Activated T-helper 1 cell treated with Interleukin-2 at 50 U/mL for 16 hours (primary cell): Measurements from ENCODE around the gene PPP1R15B.

Source experiments
- DNase-seq: peaks from one replicate; pipeline ENCODE4 v3.0.0-alpha.2; 2020; ENCODE audit warnings: low read depth

PPP1R15B gene

DNA sequence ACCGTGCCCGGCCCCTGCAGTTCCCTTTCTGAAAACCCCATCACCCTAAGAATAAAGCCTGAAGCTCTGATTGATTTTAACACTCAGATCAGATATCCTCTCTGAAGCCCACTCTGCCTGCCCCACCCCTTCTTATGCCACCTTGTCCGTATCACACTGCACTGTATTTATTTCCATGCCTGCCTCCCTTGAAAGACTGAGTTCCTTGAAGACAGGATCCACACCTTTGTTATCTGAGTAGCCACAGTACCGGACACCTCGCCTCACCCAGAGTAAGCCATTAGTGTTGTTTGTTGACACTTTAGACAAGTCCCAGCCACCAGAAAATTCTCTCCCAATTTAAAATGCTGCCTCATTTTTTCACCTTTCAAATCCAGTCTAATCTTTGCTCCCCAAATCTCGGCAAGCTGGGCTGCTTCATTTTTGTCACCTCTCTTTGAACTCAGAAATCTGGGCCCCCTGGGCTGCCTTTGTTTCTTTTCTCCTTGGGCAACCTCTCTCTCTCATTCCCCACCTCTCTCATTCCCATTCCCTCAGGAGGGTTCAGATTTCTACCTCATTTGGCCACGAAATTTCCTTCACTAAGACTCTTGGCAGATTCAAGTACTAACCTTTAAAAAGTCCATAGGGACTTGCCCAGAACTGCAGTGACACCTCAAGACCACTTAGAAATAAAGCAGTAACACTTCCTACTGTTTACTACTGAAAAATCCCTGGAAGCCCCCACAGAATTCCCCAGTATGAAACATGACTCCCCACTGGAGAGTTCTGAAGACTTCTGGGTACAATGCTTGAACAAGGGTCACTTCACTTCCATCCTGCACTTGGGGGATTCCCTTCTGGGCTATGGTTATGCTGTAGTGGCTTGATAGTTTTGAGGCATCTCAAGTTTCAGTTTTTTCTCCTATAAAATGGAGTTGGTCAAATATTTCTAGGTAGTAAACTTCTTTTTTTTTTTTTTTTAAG lies 8.7 kb upstream of the PPP1R15B start:
- no peak for DNase-seq

DNA sequence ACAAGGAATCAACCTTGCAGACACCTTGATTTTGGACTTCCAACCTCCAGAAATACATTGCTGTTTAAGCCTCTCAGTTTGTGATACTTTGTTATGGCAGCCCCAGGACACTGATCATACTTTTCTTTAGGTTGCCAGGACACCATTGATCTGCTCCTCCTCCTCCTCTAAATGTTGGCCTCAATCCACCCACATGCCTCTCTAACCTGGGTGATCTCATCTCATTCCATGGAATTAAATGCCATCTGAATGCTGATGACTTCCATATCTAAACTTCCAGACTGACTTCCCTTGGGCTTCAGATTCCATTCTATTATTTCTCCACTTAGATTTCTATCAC lies 7.4 kb upstream of the PPP1R15B start:
- no peak for DNase-seq

DNA sequence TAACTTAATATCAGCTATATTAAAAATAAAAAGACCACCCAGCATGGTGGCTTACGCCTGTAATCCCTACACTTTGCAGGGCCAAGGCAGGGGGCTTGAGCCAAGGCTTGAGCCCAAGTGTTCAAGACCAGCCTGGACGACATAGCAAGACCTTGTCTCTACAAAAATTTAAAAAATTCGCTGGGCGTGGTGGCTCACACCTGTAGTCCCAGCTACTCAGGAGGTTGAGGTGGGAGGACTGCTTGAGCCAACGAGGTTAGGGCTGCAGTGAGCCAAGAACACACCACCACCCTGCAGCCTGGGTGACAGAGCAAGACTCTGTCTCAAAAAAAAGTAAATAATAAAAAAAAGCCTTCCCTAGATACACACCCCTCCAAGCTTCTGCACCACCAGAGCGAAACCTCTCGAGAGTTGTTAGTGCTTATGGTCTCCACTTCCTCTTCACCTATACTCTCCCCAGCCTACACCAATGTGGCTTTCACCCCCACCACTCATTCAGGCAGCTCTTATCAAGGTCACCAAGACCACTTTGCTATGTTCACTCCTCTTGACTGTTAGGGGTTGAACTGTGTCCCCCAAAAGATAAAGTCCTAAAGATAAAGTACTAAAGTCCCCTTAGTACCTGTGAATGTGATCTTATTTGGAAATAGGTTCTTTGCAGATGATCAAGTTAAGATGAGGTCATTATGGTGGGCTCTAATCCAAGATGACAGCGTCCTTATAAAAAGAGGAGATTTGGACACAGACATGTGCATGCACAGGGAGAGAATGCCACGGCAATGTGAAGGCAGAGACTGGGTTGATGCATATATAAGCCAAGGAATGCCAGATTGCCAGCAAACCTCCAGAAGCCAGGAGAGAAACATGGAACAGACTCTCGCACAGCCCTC lies 6.8 kb upstream of the PPP1R15B start:
- DNase-seq, result no peak

DNA sequence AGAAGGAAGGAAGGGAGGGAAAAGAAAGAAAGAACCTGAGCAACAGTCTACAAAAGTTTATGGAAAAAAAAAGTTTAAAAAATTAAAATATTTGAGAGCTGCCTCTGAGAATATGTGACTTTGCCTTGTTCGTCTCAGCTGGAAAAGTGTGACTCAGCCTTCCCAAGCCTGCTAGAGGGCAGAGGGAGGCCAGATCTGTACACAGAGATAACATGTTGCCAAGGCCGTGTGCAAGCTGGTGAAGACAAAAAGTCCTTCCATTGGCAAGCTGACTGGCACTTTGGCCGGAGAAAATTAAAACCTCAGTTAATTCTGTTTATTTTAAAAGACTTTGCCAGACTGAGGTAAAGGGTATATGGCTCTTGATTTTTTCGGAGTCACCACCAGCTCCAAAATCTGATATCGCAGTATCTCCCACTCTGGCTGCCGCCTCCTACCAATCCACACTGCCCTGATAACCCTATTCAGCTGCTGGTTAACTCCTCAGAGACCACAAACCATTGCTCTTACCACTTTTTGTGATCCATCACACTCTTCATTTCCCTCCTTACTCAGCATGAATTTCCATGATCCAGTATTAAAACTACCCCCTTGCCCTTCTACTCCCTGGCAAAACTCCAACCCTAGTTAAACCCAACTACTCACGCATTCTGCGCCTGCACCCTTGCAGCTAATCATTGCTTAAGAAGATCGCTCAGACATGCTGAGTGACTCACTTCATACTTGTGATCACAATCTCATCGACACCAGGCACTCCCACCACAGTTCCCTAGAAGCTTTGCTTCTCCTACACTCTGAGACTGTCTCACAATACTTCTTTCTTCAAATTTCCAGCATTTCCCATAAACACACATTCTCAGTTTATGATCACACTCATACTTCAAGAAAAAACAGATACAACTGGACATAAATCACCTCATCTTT lies 5.7 kb upstream of the PPP1R15B start:
- DNase-seq, result no peak

DNA sequence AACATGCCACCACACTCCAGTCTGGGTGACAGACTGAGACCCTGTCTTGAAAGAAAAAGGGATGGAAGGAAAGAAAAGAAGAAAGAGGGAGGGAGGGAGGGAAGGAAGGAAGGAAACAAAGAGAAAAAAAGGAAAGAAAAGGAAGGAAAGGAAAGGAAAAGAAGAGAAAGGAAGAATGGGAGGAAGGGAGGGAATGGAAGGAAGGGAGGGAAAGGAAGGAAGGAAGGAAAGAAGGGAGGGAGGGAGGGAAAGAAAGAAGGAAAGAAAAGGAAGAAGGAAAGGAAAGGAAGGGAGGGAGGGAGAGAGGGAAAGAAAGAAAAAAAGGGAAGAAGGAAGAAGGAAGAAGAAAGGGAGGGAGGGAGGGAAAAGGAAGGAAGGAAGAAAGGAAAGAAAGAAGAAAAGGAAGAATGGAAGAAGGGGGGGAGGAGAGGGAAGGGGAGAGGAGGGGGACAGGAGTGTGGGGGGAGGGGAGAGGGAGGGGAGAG lies 5.0 kb upstream of the PPP1R15B start:
- no peak for DNase-seq

DNA sequence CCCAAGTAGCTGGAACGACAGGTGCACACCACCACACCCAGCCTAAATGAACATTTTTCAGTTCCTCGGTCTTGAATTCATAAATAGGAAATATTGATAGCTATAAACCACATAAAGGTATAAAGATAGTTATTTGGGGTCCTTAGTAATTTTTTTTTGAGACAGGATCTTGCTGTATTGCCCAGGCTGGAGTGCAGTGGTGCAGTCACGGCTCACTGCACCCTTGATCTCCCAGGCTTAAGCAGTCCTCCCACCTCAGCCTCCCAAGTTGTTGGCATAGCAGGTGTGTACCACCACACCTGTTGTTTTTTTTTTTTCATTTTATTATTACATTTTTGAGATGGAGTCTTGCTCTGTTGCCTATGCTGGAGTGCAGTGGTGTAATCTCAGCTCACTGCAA lies 3.7 kb upstream of the PPP1R15B start:
- DNase-seq, result no peak

DNA sequence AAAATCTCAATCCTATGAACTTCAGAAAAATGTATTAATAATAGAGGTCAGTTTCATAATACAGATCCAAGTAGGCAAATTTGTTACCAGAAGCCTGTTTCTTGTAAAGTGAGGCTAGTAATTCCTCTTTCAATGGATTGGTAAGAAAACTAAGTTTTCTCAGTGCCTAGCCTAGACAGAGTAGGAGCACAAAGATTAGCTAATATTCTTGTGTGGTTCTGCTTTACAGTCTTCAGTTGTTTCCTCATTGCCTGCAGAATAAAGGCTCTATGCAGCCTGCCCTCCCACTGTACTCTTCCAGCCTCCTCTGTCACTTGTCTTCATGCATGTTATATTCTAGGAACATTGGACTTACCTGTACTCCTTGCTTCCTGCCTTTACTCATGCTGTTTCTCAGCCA lies 2.4 kb upstream of the PPP1R15B start:
- no peak for DNase-seq

DNA sequence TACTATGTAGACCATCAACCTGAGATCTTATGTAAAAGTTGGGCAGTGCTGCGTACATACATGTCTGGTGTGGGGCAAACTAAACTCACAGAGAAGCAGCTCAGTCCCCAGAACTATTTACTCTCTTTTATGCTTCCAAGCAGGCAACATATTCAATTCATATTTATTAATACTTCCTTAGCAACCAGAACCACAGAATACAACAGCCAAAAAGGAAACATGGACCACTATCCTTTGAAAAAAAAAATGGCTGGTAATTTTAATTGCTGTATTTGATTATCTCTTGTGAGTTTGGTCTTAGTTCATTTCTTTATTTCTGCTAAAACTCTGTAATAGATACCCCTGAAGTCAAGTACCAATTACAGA lies 1.5 kb upstream of the PPP1R15B start:
- no peak for DNase-seq

DNA sequence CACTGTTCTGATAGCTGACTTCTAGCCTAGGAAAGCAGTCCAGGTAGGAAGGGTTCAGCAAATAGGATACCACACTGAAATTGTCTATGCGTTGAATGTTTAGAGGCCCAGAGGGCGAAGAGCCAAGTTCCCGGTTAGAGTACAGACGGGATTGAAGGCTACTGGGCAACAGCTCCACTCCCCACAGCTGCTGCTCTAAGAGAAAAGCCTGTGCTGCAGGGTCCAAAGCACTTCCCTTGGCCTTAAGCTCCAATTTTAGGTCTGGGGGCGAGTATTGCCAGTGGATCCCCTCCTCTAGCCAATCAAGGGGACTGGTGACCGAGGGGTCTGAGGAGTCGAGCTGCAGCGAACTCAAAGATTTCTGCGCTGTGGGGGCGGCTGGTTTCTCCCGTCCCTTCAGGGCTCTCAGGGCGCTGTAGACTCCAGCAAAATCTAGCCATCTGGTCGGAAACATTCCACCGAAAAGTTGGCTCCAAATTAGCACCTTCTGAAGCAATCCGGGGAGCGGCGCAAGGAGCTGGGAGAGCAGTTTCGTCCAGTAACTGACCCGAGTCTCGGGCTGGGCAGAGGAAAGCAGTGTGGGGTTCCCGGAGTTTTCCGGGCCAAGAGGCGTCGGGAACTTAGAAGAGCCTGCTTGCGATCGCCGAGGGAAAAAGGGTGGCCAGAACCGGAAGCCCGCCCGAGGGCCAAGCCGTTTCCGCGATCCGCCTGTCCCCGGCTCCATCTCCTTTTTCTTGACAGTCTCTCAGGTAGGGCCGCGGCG lies 748 bp downstream of the PPP1R15B start:
- no peak for DNase-seq

DNA sequence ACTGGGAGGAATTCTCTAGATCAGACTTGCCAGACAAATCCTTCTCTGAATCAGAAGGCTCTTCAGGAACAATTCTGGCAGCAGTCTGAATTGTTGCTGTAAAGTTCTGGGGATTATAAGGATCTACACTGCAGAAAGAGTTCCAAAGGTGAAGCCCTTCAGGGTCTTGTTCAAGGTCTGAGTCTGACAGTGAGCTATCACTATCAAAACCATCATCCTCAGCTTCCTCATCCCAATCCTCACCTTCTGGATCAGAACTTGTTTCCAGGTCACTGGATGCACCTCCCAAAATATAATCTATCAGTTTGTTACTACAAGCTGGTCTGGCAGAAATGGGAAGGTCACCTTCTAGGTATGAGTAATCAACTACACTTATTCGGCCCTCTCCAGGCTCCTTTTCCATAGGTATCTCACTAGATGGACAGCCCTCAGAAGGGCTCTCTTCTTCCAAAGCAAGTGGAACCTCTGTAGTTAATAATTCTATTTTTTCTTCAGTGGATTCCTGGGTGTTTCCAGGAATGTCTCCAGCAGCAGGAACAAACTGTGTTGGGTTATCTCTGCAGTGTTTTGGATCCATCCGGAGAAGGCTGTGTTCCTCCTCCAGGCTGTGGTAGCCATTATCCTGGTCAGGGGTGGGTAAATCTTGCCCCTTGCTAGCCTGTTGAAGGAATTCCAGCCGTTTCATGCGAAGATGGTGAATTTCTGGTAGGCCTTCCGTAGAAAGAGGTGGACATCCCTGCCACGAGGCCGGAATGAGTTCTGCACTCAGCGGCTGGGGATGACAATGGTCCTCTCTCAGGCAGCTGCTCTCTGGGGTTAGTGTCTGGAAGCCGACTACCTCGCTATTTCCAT lies 1.6 kb downstream of the PPP1R15B start:
- DNase-seq, result no peak

DNA sequence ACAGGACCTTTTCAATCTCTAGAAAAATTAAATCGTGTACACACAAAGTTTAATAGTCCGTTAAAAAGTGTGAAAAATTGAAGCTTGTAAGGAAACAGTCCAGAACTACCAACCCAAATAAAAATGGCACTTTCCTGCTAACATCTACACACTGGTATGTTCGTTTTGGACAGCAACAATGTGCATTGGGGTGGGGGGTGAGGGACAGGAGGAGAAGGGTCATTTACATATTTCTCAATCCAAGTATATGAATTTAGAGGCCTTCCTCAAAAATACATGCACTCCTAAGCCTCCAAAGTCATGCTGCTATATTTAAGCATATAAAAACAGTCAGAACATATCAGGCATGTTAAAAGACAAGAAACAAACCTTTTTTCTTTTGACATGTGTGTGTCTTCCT lies 2.5 kb downstream of the PPP1R15B start:
- DNase-seq, result no peak

DNA sequence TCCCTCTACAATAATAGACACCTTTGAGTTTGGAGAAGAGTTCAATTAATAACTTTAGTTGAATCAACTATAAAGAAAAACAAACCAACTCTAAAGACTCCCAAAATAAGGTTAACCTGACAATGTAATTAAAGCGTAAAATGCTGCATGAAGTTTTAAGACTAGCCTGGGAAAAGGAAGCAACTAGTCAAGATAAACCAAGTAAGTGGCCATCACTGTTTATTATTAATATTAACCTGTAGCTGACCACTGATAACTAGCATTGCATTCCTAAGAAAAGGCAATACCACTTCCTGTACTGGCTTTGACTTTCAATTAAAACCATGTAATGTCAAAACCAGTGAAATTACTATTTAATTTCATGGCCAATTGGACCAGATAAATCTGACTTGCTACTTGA lies 3.0 kb downstream of the PPP1R15B start:
- no peak for DNase-seq

DNA sequence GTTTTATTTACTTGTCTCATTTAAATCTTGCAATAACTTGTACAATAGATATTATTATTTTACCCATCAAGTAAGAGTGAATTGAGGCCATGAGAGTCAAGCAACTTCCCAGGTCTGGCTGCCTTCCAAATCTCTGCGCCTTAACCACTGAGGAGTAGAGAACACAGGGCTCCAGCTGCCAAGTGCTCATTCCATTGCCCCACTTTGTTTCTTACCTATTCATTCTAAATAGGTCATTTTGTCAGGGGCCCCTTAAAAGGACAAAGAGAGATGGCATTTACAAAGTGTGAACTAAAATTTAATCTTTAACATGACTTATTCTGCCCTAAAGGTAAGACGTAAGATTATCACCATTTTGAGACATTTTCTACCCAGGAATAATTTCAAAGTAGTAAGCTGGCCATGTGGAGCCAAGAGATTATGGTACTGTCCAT lies 3.5 kb downstream of the PPP1R15B start:
- no peak for DNase-seq

DNA sequence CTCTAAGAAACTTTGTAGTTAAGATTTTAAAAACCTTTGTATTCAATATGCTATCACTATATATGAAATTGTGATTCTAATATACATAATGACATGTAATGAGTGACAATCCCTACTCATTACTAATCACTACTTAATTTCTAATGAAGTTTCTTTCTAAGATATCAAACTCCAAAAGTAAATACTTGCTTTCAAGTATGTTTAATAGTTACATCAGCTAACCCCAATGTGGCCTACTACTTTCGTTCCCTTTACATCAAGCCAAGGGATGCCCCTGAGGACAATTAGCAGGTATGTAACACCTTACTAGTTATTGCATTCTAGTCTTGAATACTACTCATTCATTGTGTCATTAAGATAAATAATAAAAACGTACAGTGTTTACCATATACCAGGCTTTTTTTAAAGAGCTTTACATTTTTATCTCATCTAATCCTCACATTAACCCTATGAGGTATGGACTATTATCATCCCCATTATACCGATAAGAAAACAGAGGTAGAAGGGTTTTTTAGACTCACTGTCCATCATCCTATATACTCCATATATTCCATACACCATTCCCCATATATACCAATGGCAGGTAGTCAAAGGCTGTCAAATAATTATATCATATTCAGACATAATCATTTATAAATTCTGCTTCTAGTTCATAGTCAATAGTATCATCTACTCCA lies 4.2 kb downstream of the PPP1R15B start:
- DNase-seq, result no peak

DNA sequence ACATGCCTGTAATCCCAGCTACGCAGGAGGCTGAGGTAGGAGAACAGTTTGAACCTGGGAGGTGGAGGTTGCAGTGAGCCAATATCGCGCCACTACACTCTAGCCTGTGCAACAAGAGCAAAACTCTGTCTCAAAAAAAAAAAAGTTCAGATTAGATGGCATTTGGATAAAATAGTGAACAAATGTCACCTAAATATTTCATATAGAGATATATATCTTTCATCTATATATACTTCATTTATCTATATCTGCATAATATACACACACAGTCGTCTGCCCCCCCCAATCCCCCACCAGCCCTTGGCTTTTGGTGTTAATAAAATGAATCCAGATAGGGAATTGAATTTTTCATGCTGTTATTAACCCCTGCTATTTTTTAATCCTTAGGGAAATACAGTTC lies 5.0 kb downstream of the PPP1R15B start:
- no peak for DNase-seq

DNA sequence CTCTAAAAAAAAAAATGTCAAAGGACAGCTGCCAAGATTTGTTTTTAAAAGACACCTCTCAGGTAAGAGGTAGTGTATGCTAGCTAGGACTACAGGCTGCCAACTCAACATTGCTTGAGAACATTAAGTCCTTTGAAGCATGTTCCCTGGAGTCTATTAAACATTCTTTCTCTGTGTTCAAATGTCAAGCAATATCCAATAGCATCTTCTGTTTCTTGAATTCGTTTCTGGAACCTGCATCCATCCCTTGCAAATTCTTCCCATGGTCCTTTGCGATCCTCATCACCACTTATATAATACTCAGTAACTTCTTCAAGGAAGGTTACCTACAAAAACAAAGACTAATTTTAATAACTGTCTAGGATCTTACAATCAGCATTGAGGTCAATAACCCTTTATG lies 5.6 kb downstream of the PPP1R15B start:
- DNase-seq, result no peak

DNA sequence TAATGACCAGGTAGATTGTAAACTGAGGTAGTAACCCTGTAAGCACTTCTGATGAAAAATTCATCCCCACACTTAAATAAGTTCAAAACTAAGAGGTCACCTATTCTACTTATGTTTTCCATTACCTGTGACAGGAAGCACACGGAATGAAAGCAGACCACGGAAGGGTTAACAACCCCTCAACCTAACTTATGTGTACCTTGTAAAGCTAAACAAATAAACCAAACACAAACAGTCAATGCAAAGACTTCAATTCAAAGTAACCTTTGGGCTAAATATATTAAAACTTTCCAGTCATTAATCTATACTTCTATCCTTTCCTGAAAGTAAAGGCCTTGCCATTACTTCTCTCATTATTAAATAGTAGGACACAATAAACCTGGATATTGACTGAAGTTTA lies 7.0 kb downstream of the PPP1R15B start:
- DNase-seq, result no peak

DNA sequence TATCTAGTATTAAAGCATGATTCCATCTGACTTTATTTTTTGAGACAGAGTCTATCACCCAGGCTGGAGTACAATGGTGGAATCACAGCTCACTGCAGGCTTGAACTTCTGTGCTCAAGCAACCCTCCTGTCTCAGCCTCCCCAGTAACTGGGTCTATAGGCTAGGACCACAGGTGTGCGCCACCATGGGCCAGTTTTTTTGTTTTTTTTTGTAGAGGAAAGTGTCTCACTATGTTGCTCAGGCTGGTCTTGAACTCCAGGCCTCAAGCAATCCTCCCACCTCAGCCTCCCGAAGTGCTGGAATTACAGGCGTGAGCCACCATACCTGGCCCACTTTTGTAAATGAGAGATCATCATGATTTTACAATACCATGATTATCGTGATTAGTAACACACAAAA lies 9.2 kb downstream of the PPP1R15B start:
- no peak for DNase-seq

DNA sequence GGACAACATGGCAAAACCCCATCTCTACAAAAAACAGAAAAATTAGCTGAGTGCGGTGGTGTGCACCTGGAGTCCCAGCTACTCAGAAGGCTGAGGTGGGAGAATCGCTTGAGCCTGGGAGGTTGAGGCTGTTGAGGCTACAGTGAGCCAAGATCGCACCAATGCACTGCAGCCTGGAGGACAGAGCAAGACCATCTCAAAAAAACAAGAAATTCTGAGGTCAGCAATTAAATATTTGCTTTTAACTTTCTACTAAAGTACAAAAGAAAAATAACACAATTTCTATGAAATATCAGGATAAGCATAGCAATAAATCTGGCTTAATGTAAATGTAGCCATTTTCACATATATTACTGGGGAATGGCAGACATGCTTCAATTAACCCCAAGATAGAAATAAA lies 9.9 kb downstream of the PPP1R15B start:
- DNase-seq, result no peak
